ENCODE data around the gene PPP4R3B.

- TF ChIP-seq POLR2AphosphoS5 (IDR thresholded peaks at IDR 0.05; ENCODE audit: low read depth, low read length) (no peak), TAF1 (IDR thresholded peaks at IDR 0.05; ENCODE audit: borderline replicate concordance, low read depth, low read length) (no peak)
Measured at GRCh38 chr2:55601849-55602248, 15.6 kb downstream of the PPP4R3B start.

Data from GM12892 (cell line).